T-helper 17 cell (primary cell): ENCODE data around the gene ALOX5. TPM values are rescaled to one million over a fixed set of nuclear protein-coding genes. Genes with fewer than 3 reads are reported as not detected.
"Not testable (repeated sequence)": the region's sequence is repeated elsewhere in the genome, so short reads cannot be mapped to it uniquely, and the experiment has no call there.

Experiments used
- ATAC-seq: fragments of 150-1000 bp; cut with Tn5 transposase; 2 replicates; pipeline ENCODE4 v1.10.0; 2021; ENCODE audit warnings: mild to moderate bottlenecking, moderate library complexity
- DNase-seq, 3 donors: peaks; one replicate each; pipeline versions ENCODE4 v3.0.0 to v3.0.0-alpha.2; 2020 to 2021
- H3K9me3 ChIP-seq: one replicate; pipeline ENCODE4 v1.7.0; 2013; ENCODE audit warnings: low read length, mild to moderate bottlenecking; ENCODE audit not compliant: control insufficient read depth, poor library complexity, severe bottlenecking
- H3K27ac Mint-ChIP-seq: one replicate; pipeline ENCODE4 v1.8.0; 2022; ENCODE audit warnings: mild to moderate bottlenecking, moderate library complexity, mixed read lengths
- H3K27me3 Mint-ChIP-seq: one replicate; pipeline ENCODE4 v1.8.0; 2022; ENCODE audit warnings: mixed read lengths
- H3K36me3 Mint-ChIP-seq: one replicate; pipeline ENCODE4 v1.8.0; 2022; ENCODE audit warnings: low read depth, mixed read lengths
- H3K4me1 Mint-ChIP-seq: one replicate; pipeline ENCODE4 v1.8.0; 2022; ENCODE audit warnings: mild to moderate bottlenecking, mixed read lengths
- H3K4me3 Mint-ChIP-seq: one replicate; pipeline ENCODE4 v1.8.0; 2022; ENCODE audit warnings: mild to moderate bottlenecking, moderate library complexity, mixed read lengths
- total RNA-seq, 4 donors: library from RNA in 2 of 4; stranded (reverse) in 2 of 4; gene quantifications; one replicate each; pipeline ENCODE4 v1.2.3 and lab custom pipeline; 2022 to 2026

The ALOX5 gene
- total RNA-seq, 2 donors from 2014 or later = 19.8 to 66.6 TPM

DNA sequence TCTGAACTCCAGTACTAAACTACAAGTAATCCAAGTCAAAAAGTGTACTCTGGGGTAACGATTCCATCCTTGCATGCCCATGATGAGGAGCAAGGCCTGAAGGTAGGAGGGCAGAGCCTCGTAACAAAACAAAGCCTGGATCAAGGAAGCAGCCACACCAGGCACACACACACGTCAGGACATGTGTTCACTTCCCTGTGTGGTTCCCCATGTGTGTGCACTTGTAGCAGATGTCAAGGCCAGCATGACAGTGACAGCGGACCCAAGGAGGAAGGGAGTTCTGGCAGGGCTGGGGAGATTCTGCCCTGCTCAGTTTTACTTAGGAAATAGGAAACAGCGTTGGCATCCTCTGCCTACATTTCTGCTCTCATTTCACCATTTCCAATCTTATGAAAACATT, 92.8 kb downstream of the ALOX5 start:
- Mint-ChIP-seq H3K36me3 (peaks cover 4% of the 10 kb centered on the region), H3K27me3 (no peaks in the 10 kb centered on the region), H3K4me3 (no peak overlapping the region), H3K4me1 (peaks cover 40% of the 10 kb centered on the region), H3K27ac (no peak overlapping the region)
- DNase-seq (no peak), ATAC-seq (no peak)
- H3K9me3 ChIP-seq = no peaks in the 10 kb centered on the region

DNA sequence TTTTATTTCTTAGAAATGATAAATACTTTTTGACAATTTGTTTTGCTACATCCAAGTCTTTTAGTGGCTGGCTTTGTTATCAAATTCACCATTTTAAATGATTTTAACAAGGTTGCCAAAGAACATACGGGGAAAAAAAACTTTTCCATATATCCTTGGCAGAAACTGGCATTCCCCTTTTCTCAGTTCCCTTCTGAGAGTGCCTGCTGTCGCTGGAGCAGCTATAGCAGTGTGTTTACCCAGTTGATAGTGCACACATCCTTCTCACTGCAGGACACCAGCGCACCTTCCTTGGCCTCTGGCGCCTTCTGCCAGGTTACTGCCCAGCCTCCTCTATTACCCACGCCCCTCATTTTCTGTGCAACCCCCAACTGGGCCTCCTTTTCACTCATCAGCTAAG, 94.1 kb downstream of the ALOX5 start:
- H3K27me3 Mint-ChIP-seq = no peaks in the 10 kb centered on the region
- DNase-seq (no peak), ATAC-seq (no peak)
- H3K9me3 ChIP-seq = no peaks in the 10 kb centered on the region
- peaks cover 47% of the 10 kb centered on the region for H3K4me1 Mint-ChIP-seq
- no peaks in the 10 kb centered on the region for H3K36me3 Mint-ChIP-seq
- peak overlapping the region; percentile 75 for H3K27ac Mint-ChIP-seq
- peak overlapping the region; percentile 7 for H3K4me3 Mint-ChIP-seq

DNA sequence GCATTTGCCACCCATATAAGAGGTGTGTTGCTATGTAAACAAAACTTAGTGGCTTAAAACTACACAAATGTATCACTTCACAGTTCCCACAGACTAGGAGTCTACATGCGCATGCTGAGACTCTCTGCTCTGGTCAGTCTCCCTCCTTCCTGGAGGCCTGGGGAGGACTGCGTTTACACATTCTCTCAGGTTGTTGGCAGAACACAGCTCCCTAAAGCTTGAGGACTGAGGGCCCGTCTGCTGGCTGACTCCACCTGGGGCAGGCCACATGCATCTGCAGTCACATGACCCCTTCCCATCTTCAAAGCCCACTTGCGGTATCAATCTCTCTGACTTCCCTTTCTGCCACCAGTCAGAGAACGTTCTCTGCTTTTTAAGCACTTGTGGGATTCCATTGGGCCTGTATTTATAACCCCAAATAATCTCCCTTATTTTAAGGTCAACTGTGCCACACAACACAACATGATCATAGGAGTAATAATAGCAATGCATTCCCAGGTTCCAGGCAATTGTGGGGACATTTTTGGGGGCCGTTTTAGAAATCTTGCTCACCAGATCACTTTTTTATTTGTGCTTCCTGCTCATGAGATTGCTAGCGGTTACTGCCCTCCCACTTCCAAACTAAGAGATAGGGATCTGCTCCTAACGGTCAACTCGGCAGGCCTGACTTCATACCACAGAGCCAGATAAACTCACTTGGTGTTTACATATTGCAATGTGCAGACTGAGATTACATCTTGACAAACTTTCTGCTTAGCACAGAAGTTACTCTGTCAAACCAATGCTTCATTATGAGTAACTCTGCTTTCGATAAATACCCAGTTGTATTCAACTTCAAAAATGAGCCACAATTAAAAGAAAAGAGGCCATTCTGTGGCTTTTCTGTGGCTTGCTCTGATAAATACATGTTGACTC, 96.3 kb downstream of the ALOX5 start:
- Mint-ChIP-seq H3K36me3 (no peaks in the 10 kb centered on the region), H3K4me3 (peak overlapping the region; percentile 63), H3K27me3 (no peaks in the 10 kb centered on the region), H3K4me1 (peaks cover 39% of the 10 kb centered on the region), H3K27ac (peak overlapping the region; percentile 92)
- H3K9me3 ChIP-seq = no peaks in the 10 kb centered on the region
- peak; percentile 94 for ATAC-seq
- peak in 2 of 3 donors; percentile 28 to 30 for DNase-seq

DNA sequence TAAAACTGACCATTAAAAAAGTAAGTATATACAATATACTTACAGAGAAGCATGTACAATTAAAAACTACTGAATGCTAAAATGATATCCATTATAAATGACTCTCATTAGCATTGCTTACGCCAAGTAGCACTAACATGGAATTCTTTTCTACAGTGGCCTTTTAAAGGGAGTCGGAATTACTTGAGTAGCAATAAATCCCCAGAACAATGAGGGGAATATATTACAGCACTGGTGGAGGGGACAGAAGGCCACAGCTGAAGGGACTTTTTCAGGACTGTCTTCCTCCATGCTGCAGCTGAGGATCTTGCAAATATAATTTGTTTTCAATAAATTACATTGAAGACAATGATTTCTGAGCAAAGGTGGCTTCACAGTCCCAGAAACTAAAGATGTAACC, 97.0 kb downstream of the ALOX5 start:
- Mint-ChIP-seq H3K4me1 (peaks cover 32% of the 10 kb centered on the region), H3K27me3 (no peaks in the 10 kb centered on the region), H3K36me3 (peaks cover 3% of the 10 kb centered on the region), H3K27ac (peak overlapping the region; percentile 92), H3K4me3 (no peak overlapping the region)
- no peaks in the 10 kb centered on the region for H3K9me3 ChIP-seq
- no peak for ATAC-seq
- no peak for DNase-seq

DNA sequence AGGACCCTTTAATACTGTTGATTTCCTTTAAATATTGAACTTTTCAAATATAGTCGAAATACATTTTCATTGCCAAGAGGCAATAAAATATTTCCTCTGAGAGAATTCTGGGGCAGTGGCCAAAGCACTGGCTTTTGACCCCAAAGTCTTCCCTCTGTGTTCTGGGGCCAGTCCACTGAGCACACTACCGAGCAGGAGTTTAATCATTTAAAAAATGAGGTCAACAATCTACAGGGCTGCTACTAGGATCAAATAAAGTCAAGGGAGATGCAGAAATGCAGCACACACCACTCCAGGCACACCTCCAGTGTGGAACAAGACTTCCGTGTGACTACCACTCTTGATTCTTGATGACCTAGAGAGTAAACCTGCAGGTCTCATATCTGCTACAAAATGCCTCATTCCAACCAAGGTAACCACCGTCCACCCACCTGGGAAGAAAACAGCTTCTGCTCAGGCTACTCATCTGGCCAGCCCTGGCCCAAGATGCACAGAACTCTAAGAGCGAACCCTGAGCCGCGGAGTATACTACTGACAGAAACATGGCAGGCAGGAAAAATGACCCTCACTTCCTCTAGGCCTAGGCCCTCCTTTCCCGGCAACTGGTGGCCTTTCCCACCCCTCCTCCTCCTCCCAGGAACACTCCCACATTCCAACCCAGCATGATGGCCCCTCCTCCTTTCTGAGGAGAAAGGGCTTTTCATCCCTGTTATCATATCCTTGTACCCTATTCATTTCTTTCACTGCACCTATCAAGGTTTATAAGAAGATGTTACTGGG, 97.7 kb downstream of the ALOX5 start:
- Mint-ChIP-seq H3K4me1 (peaks cover 30% of the 10 kb centered on the region), H3K36me3 (peaks cover 3% of the 10 kb centered on the region), H3K27me3 (no peaks in the 10 kb centered on the region), H3K4me3 (no peak overlapping the region), H3K27ac (peak overlapping the region; percentile 92)
- DNase-seq (no peak), ATAC-seq (no peak)
- no peaks in the 10 kb centered on the region for H3K9me3 ChIP-seq

DNA sequence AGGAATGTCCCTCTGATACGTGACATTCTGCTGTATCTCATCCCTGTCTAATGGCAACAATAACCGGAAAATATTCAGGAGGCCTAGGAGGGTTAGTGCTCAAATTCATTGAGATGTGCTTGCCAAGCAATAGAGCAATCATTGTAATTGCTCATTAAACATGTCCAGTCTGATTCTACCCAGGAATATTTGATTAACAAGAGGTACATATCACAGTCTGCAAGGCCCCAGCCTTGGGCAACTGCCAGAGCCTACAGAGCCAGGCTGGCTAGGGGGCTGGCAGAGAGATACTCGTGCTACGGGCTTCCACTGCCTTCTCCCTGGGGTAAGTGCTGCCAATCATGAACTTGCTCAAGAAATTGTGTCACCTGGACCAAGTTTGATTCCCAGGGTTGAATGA, 99.1 kb downstream of the ALOX5 start:
- Mint-ChIP-seq H3K27ac (no peak overlapping the region), H3K27me3 (no peaks in the 10 kb centered on the region), H3K4me3 (no peak overlapping the region), H3K36me3 (peaks cover 3% of the 10 kb centered on the region), H3K4me1 (peaks cover 30% of the 10 kb centered on the region)
- H3K9me3 ChIP-seq = peaks cover 3% of the 10 kb centered on the region
- DNase-seq (no peak), ATAC-seq (no peak)

DNA sequence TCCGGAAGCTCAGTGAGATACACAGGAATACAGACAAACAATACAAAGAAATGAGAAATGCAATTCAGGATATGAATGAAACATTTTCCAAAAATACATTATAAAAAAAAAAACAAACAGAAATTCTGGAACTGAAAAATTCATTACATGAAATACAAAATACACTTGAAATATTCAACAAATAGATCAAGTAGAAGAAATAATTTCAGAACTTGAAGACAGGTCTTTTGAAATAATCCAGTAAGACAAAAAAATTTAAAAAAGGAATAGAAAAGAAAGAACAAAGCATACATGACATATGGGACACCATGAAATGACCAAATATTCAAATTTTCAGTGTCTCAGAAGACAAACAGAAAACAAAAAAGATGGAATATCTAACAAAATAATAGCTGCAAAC, 102.5 kb downstream of the ALOX5 start:
- Mint-ChIP-seq H3K27ac (no peak overlapping the region), H3K27me3 (no peaks in the 10 kb centered on the region), H3K36me3 (peaks cover 5% of the 10 kb centered on the region), H3K4me3 (no peak overlapping the region), H3K4me1 (peaks cover 12% of the 10 kb centered on the region)
- ATAC-seq (no peak), DNase-seq (no peak)
- peaks cover 3% of the 10 kb centered on the region for H3K9me3 ChIP-seq

DNA sequence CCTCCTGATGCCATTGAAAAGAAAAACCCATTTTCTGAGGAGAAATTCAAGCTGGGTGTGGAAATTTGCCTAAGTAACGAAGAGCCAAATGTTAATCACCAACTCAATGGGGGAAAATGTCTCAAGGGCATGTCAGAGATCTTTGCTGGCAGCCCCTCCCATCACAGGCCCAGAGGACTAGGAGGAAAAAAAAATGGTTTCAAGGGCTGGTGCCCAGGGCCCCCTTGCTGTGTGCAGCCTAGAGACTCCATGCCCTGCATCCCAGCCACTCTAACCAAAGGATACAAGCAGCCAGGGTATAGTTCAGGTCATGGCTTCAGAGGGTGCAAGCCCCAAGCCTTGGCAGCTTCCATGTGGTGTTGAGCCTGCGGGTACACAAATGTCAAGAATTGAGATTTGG, 106.3 kb downstream of the ALOX5 start:
- Mint-ChIP-seq H3K27me3 (no peaks in the 10 kb centered on the region), H3K4me1 (peaks cover 4% of the 10 kb centered on the region), H3K36me3 (peaks cover 13% of the 10 kb centered on the region), H3K27ac (no peak overlapping the region), H3K4me3 (no peak overlapping the region)
- DNase-seq (no peak), ATAC-seq (no peak)
- H3K9me3 ChIP-seq = peaks cover 3% of the 10 kb centered on the region

DNA sequence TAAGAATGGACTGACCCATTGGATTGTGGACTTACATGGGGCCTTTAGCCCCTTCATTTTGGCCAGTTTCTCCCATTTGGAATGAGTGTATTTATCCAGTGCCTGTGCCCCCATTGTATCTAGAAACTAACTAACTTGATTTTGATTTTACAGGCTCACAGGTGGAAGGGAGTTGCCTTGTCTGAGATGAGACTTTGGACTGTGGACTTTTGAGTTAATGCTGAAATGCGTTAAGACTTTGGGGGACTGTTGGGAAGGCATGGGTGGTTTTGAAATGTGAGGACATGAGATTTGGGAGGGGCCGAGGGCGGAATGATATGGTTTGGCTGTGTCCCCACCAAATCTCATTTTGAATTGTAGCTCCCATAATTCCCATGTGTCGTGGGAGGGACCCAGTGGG, 107.1 kb downstream of the ALOX5 start:
- not testable (repeated sequence) for H3K36me3 Mint-ChIP-seq, ATAC-seq, H3K9me3 ChIP-seq, DNase-seq, H3K27me3 Mint-ChIP-seq, H3K4me1 Mint-ChIP-seq, H3K4me3 Mint-ChIP-seq, H3K27ac Mint-ChIP-seq

DNA sequence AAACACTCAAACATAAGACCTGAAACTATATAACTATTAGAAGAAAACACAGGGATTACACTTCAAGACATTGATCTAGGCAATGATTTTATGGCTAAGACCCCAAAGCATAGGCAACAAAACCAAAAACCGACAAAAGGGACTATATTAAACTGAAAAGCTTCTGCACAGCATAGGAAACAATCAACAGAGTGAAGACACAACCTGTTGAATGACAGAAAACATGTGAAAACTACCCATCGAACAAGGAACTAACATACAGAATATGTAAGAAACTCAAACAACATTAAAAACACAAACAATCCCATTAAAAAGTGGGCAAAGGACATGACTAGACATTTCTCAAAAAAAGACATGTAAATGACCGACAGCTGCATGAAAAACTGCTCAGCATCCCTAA, 109.0 kb downstream of the ALOX5 start:
- DNase-seq = no peak
- H3K27me3 Mint-ChIP-seq = no peaks in the 10 kb centered on the region
- ATAC-seq = no peak
- peaks cover 12% of the 10 kb centered on the region for H3K36me3 Mint-ChIP-seq
- H3K9me3 ChIP-seq = no peaks in the 10 kb centered on the region
- H3K4me1 Mint-ChIP-seq = peaks cover 4% of the 10 kb centered on the region
- H3K27ac Mint-ChIP-seq = no peak overlapping the region
- no peak overlapping the region for H3K4me3 Mint-ChIP-seq

DNA sequence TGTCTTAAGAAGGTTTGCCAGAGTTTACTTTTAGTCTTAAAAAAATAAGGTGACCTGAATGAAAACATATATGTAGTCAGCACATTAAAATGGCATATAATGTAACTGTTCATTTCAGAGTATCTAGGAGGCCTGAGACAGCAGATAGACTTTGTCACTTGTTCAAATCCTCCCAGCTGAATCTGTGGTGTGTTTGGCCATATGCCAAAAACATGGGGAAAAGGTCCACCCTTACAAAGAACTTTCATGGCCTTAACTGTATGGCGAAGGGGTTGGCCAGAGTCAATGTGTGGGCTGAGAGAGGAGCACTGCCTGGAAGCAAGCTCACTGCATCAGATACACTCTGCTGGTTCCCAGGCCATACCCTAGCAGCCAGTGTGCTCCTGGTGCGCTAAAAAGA, 113.7 kb downstream of the ALOX5 start:
- no peak overlapping the region for H3K4me3 Mint-ChIP-seq
- H3K27me3 Mint-ChIP-seq = no peaks in the 10 kb centered on the region
- no peak overlapping the region for H3K27ac Mint-ChIP-seq
- H3K36me3 Mint-ChIP-seq = peaks cover 13% of the 10 kb centered on the region
- H3K4me1 Mint-ChIP-seq = peaks cover 6% of the 10 kb centered on the region
- no peaks in the 10 kb centered on the region for H3K9me3 ChIP-seq
- ATAC-seq (no peak), DNase-seq (no peak)

DNA sequence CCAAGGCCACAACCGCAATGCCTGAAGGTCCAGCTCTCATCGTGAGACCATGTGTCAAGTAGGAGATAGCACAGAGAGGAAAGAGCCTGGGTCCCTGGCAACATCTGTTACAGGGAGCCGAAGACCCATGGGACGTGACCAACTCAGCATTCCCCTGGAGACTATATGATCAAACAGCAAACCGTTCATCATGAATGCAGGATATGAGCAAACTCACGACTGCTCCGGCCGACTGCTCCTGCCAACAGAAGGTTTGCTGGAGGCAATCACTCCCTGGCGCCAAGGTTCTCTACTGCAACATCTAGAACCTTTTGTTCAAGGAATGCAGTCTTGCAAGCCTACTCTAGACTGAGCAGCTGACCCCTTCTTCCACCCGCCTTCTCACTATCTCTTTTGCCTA, 114.3 kb downstream of the ALOX5 start:
- Mint-ChIP-seq H3K4me3 (no peak overlapping the region), H3K36me3 (peaks cover 13% of the 10 kb centered on the region)
- no peak for ATAC-seq

DNA sequence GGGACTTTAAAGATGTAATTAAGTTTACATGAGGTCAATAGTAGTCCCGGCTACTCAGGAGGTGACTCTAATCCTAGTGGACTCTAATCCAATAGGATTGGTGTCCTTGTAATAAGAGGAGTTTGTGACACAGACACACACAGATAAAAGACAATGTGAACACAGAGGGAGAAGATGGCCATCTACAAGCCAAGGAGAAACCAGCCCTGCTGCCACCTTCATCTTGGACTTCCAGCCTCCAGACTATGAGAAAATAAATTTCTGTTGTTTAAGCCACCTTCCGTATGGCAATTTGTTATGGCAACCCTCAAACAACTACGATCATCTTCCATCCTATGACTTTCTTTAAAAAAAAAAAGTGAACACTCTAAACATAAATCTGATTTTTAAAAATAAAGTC, 116.3 kb downstream of the ALOX5 start:
- H3K27me3 Mint-ChIP-seq = no peaks in the 10 kb centered on the region

More for the DNA sequence above, 114.3 kb downstream of the ALOX5 start:
- peaks cover 4% of the 10 kb centered on the region for H3K4me1 Mint-ChIP-seq
- no peak overlapping the region for H3K27ac Mint-ChIP-seq
- no peak for DNase-seq
- no peaks in the 10 kb centered on the region for H3K27me3 Mint-ChIP-seq
- no peaks in the 10 kb centered on the region for H3K9me3 ChIP-seq

More for the DNA sequence above, 116.3 kb downstream of the ALOX5 start:
- no peak for DNase-seq
- H3K27ac Mint-ChIP-seq = no peak overlapping the region
- peaks cover 2% of the 10 kb centered on the region for H3K4me1 Mint-ChIP-seq
- H3K9me3 ChIP-seq = no peaks in the 10 kb centered on the region
- H3K36me3 Mint-ChIP-seq = peaks cover 7% of the 10 kb centered on the region
- no peak for ATAC-seq
- H3K4me3 Mint-ChIP-seq = no peak overlapping the region
